Ascending aorta (tissue), 2 donors: ENCODE results near the gene REL. TPM values are rescaled to one million over a fixed set of nuclear protein-coding genes. Genes with fewer than 3 reads are reported as not detected.

ENCODE experiments used
- DNase-seq, 2 donors: peaks; one replicate each; pipeline ENCODE4 v3.0.0-alpha.2; 2019; ENCODE audit warnings: low spot score in 2 of 2
- H3K27ac ChIP-seq, 2 donors: fragments of 200-600 bp; sonication (generic); one replicate each; pipeline ENCODE4 v1.5.1; 2016 to 2017; ENCODE audit warnings: mild to moderate bottlenecking in 1 of 2
- H3K27me3 ChIP-seq: fragments of 200-600 bp; sonication (generic); one replicate; pipeline ENCODE4 v1.5.1; 2017
- H3K36me3 ChIP-seq, 2 donors: fragments of 200-600 bp; sonication (generic); one replicate each; pipeline ENCODE4 v1.5.1; 2016
- H3K4me1 ChIP-seq, 2 donors: fragments of 200-600 bp; sonication (generic); one replicate each; pipeline ENCODE4 v1.5.1; 2016 to 2017; ENCODE audit warnings: mild to moderate bottlenecking in 1 of 2
- H3K4me3 ChIP-seq, 2 donors: fragments of 200-600 bp; sonication (generic); one replicate each; pipeline ENCODE4 v1.5.1; 2016 to 2017; ENCODE audit warnings: mild to moderate bottlenecking in 1 of 2
- H3K9me3 ChIP-seq, 2 donors: fragments of 200-600 bp; sonication (generic); one replicate each; pipeline ENCODE4 v1.5.1; 2016
- intact Hi-C: fragments of 100-400 bp; cut with DNase I; formaldehyde crosslinking; loops from one replicate; pipeline ENCODE4 v1.15.1; 2023
- total RNA-seq: library from RNA; depleted of rRNA; stranded (reverse); fragments of >200 nt; gene quantifications from one replicate; pipeline ENCODE4 v1.1.0, GENCODE V29; 2016
- TF ChIP-seq, protein P1 (sequence below), 3 experiments: fragments of 200-600 bp in 2 of 3; fragments of 450-650 bp in 1 of 3; sonication (generic) in 2 of 3; IDR thresholded peaks; one replicate each; pipeline ENCODE4 v1.5.1; 2016 to 2019; ENCODE audit warnings: antibody characterized with exemption in 3 of 3, mild to moderate bottlenecking in 1 of 3, moderate library complexity in 1 of 3

REL gene
- total RNA-seq, 1 donor from 2014 or later, result 5.3 TPM

DNA sequence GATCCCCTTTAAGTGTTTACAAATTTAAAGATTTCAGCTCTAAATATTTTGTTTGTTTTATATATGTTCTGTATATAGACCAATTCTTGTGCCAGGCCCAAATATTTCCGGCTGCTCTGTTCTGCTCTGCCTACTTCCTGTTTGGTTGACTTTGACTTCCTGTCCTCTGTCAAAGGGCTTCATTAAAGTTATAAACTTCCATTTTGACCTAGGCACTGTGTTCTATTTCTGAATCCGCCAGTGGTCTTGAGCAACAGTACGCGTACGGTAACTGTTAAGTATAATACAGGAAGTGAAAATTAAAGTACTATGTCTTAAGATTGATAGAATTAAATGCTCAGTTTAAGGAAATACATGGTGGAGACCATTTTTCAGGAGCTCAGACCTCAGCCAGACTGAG, 13.5 kb upstream of the REL start:
- no peak for DNase-seq
- H3K36me3 ChIP-seq, result no peaks in the 10 kb centered on the region

DNA sequence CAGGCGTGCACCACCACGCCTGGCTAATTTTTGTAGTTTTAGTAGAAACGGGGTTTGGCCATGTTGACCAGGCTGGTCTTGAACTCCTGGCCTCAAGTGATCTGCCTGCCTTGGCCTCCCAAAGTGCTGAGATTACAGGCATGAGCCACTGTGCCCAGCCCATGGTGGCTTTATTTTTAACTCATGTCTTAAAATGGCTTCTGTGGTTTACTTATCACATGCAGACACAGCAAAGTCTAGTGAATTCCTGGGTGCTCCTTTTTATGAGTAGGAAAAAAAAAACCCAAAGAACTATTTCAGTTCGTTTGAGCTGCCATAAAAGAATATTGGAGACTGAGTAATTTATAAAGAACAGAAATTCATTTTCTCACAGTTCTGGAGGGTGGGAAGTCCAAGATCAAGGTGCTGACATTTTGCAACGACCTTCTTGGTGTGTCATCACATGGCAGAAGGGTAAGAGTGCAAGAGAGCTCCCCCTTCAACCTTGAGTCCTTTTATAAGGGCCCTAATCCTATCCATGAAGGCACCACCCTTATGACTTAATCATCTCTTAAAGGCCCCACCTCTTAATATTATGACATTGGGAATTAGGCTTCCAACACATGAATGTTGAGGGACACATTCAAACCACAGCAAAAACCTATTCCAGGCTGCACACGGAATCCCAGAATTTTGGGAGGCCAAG, 12.6 kb upstream of the REL start:
- Histone ChIP-seq H3K9me3 (no peaks in the 10 kb centered on the region), H3K27me3 (no peaks in the 10 kb centered on the region), H3K4me1 (no peaks in the 10 kb centered on the region), H3K27ac (no peak overlapping the region), H3K4me3 (no peak overlapping the region), H3K36me3 (no peaks in the 10 kb centered on the region)
- no peak for DNase-seq
- TF ChIP-seq, protein P1, sequence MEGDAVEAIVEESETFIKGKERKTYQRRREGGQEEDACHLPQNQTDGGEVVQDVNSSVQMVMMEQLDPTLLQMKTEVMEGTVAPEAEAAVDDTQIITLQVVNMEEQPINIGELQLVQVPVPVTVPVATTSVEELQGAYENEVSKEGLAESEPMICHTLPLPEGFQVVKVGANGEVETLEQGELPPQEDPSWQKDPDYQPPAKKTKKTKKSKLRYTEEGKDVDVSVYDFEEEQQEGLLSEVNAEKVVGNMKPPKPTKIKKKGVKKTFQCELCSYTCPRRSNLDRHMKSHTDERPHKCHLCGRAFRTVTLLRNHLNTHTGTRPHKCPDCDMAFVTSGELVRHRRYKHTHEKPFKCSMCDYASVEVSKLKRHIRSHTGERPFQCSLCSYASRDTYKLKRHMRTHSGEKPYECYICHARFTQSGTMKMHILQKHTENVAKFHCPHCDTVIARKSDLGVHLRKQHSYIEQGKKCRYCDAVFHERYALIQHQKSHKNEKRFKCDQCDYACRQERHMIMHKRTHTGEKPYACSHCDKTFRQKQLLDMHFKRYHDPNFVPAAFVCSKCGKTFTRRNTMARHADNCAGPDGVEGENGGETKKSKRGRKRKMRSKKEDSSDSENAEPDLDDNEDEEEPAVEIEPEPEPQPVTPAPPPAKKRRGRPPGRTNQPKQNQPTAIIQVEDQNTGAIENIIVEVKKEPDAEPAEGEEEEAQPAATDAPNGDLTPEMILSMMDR (IDR thresholded peaks at IDR 0.05), result no peak
- intact Hi-C loops, result no loop called here

More for the DNA sequence above, 13.5 kb upstream of the REL start:
- no peak overlapping the region for H3K27ac ChIP-seq
- H3K9me3 ChIP-seq, result no peaks in the 10 kb centered on the region
- TF ChIP-seq, protein P1 (IDR thresholded peaks at IDR 0.05), result no peak
- intact Hi-C loops, result no loop called here
- no peaks in the 10 kb centered on the region for H3K4me1 ChIP-seq
- H3K4me3 ChIP-seq, result no peak overlapping the region
- H3K27me3 ChIP-seq, result no peaks in the 10 kb centered on the region

DNA sequence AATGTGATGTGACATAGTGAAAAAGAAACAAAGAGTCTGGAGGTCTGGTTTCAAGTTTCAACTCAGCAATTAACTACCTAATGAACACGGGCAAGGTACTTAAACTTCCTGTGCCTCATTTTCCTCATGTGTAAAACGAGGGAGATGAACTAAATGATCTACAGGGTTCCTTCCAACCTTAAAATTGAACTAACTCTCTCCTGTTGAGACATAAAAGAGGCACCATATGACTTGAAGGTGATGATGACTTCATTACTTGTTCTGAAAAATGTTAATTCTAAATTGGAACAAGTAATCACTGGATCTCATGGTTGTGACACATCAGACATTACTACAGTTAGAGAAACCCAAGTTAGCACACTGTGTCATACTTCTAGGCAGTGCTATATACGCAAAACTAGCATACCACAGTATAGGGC, 8.9 kb upstream of the REL start:
- Histone ChIP-seq H3K36me3 (no peaks in the 10 kb centered on the region), H3K9me3 (no peaks in the 10 kb centered on the region), H3K27me3 (no peaks in the 10 kb centered on the region), H3K27ac (no peak overlapping the region), H3K4me1 (no peaks in the 10 kb centered on the region), H3K4me3 (no peak overlapping the region)
- intact Hi-C loops, result no loop called here
- TF ChIP-seq, protein P1 (IDR thresholded peaks at IDR 0.05), result no peak
- no peak for DNase-seq

DNA sequence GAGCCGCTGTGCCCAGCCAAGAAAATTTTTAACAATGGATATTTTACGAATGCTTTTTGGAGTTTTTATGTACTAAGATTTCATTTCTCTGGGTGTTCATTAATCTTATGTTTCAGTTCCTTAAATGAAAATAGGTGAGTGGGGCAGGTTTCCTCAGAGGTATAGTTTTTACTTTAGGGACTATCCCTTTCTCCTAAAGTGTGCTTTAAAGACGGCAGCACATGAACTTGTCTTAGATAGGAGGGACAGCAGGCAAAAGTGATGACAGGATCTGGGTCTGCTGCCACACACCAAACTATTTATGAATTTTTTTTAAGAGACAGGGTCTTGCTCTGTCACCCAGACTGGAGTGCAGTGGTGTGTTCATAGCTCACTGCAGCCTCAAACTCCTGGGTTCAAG, 8.0 kb upstream of the REL start:
- TF ChIP-seq, protein P1 (IDR thresholded peaks at IDR 0.05), result no peak
- intact Hi-C loops, result no loop called here
- DNase-seq, result no peak
- no peak overlapping the region for H3K4me3 ChIP-seq
- H3K9me3 ChIP-seq, result no peaks in the 10 kb centered on the region
- H3K27me3 ChIP-seq, result no peaks in the 10 kb centered on the region
- H3K36me3 ChIP-seq, result no peaks in the 10 kb centered on the region
- no peaks in the 10 kb centered on the region for H3K4me1 ChIP-seq
- no peak overlapping the region for H3K27ac ChIP-seq

DNA sequence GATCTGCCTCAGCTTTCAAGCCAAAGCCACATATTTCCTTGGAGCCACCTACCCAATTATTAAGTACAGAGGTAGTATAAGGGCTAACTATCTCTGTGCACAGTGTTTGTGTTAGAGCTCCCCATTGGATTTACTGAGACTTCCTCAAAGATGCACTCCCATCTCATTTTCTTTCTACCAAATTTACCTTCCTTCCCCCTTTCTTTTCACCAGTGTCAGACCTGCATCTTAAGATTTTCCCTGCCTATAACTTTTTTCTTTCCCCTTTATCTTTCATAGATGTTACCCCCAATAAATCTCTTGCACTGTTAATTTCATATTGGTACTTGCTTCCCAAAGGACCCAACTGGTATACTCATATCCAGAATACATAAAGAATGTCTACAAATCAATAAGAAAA, 5.9 kb upstream of the REL start:
- intact Hi-C loops, result no loop called here
- H3K27ac ChIP-seq, result no peak overlapping the region
- DNase-seq, result no peak
- H3K9me3 ChIP-seq, result no peaks in the 10 kb centered on the region
- H3K27me3 ChIP-seq, result no peaks in the 10 kb centered on the region
- H3K4me3 ChIP-seq, result no peak overlapping the region
- TF ChIP-seq, protein P1 (IDR thresholded peaks at IDR 0.05), result no peak
- no peaks in the 10 kb centered on the region for H3K36me3 ChIP-seq
- no peaks in the 10 kb centered on the region for H3K4me1 ChIP-seq
